A549 (cell line): Measurements from ENCODE around the gene DOCK10. TPM values are rescaled to one million over a fixed set of nuclear protein-coding genes. Genes with fewer than 3 reads are reported as not detected.

Experiments used
- ATAC-seq, 2 experiments: fragments of 200-7000 bp in 1 of 2; fragments of >200 bp in 1 of 2; cut with Nextera tagmentation in 1 of 2; cut with Tn5 transposase in 1 of 2; 3 replicates each; pipeline versions ENCODE4 v1.8.0 to v1.9.1; 2018 to 2020; ENCODE audit warnings: mild to moderate bottlenecking in 1 of 2, moderate library complexity in 1 of 2
- CTCF ChIA-PET: fragments of 300-600 bp; sonication (Branson Sonifier 250); formaldehyde crosslinking; extraction: SDS; loops from one replicate; lab custom pipeline; 2021; ENCODE audit warnings: antibody characterized with exemption, inconsistent platforms; lab: Yijun Ruan, JAX
- POLR2A ChIA-PET: fragments of 350-600 bp; formaldehyde crosslinking; extraction: SDS; loops from one replicate; lab custom pipeline; 2021; ENCODE audit warnings: antibody characterized with exemption, inconsistent platforms; lab: Yijun Ruan, JAX
- DNase-seq, 2 experiments: peaks; one replicate each; pipeline versions ENCODE4 v3.0.0 to v3.0.0-alpha.2; 2011 to 2016; ENCODE audit warnings: low read depth in 1 of 2, low spot score in 1 of 2
- FAIRE-seq: peaks from 2 replicates; lab custom pipeline; 2011; peaks lifted over from hg19 to GRCh38; lab: Jason Lieb, UNC
- H3K27ac ChIP-seq, 2 experiments: fragments of >200 bp; sonication (Bioruptor Twin); formaldehyde crosslinking; 3 replicates each; pipeline ENCODE4 v1.5.1; 2016 to 2017
- H3K4me1 ChIP-seq: fragments of >200 bp; sonication (Bioruptor Twin); formaldehyde crosslinking; 3 replicates; pipeline ENCODE4 v1.6.1; 2016
- H3K4me2 ChIP-seq: fragments of >200 bp; sonication (Bioruptor Twin); formaldehyde crosslinking; 3 replicates; pipeline ENCODE4 v1.6.1; 2016
- H3K4me3 ChIP-seq: fragments of >200 bp; sonication (Bioruptor Twin); formaldehyde crosslinking; 3 replicates; pipeline ENCODE4 v1.5.1; 2016
- H3K9me3 ChIP-seq: fragments of >200 bp; sonication (Bioruptor Twin); formaldehyde crosslinking; 3 replicates; pipeline ENCODE4 v1.6.1; 2016
- CBX8 ChIP-seq: fragments of 200-600 bp; sonication (generic); IDR thresholded peaks from 2 replicates; pipeline ENCODE4 v1.6.1; 2016
- CEBPB ChIP-seq, 2 experiments: fragments of >200 bp in 1 of 2; sonication (Bioruptor Twin) in 1 of 2; formaldehyde crosslinking in 1 of 2; IDR thresholded peaks; 2 replicates each; pipeline ENCODE4 v1.6.1; 2012 to 2016
- CHD2 ChIP-seq: fragments of 150-350 bp; IDR thresholded peaks from 2 replicates; pipeline ENCODE4 v1.6.1; 2014; ENCODE audit warnings: low read length; ENCODE audit not compliant: partially characterized antibody
- EHMT2 ChIP-seq: fragments of 200-600 bp; sonication (generic); IDR thresholded peaks from 2 replicates; pipeline ENCODE4 v1.6.1; 2016; ENCODE audit warnings: antibody characterized with exemption, low read depth, mild to moderate bottlenecking, moderate library complexity
- EP300 ChIP-seq, 2 experiments: fragments of >200 bp; sonication (Bioruptor Twin); formaldehyde crosslinking; IDR thresholded peaks; 2 replicates in 1 of 2; 3 replicates in 1 of 2; pipeline ENCODE4 v1.6.1; 2016 to 2017
- FOSL2 ChIP-seq, 2 experiments: fragments of 450-650 bp in 1 of 2; fragments of >200 bp in 1 of 2; sonication (Bioruptor Twin) in 1 of 2; formaldehyde crosslinking; IDR thresholded peaks; 2 replicates each; pipeline versions ENCODE4 v1.5.0 to v1.6.1; 2016 to 2020; ENCODE audit warnings: mild to moderate bottlenecking in 1 of 2, moderate library complexity in 1 of 2
- FOXS1 ChIP-seq: fragments of 250-450 bp; sonication (Bioruptor Pico); IDR thresholded peaks from 2 replicates; pipeline ENCODE4 v1.5.0; 2020; ENCODE audit warnings: mild to moderate bottlenecking, moderate library complexity
- HEYL ChIP-seq: fragments of 250-450 bp; sonication (Bioruptor Pico); IDR thresholded peaks from 2 replicates; pipeline ENCODE4 v1.8.0; 2021; ENCODE audit warnings: mild to moderate bottlenecking, moderate library complexity
- HOXA7 ChIP-seq: fragments of 250-450 bp; sonication (Bioruptor Pico); IDR thresholded peaks from 2 replicates; pipeline ENCODE4 v1.5.0; 2020; ENCODE audit warnings: mild to moderate bottlenecking, moderate library complexity
- HOXB5 ChIP-seq: fragments of 250-450 bp; sonication (Bioruptor Pico); IDR thresholded peaks from 2 replicates; pipeline ENCODE4 v1.5.0; 2020; ENCODE audit warnings: mild to moderate bottlenecking, moderate library complexity
- KDM1A ChIP-seq: fragments of 200-600 bp; sonication (generic); IDR thresholded peaks from 2 replicates; pipeline ENCODE4 v1.6.1; 2016; ENCODE audit warnings: low read depth, mild to moderate bottlenecking
- KDM5A ChIP-seq: fragments of 200-600 bp; sonication (generic); IDR thresholded peaks from 2 replicates; pipeline ENCODE4 v1.6.1; 2016; ENCODE audit warnings: antibody characterized with exemption, mild to moderate bottlenecking
- MAZ ChIP-seq: fragments of 150-350 bp; IDR thresholded peaks from 2 replicates; pipeline ENCODE4 v1.6.1; 2014; ENCODE audit warnings: antibody characterized with exemption, low read depth, low read length, borderline replicate concordance
- NFE2L2 ChIP-seq: fragments of 150-350 bp; conservative IDR thresholded peaks from 2 replicates; pipeline ENCODE4 v1.6.1; 2014; ENCODE audit warnings: low read length
- NPAS2 ChIP-seq: fragments of 250-450 bp; sonication (Bioruptor Pico); IDR thresholded peaks from 2 replicates; pipeline ENCODE4 v1.8.0; 2022; ENCODE audit warnings: mild to moderate bottlenecking, moderate library complexity, borderline replicate concordance
- NR3C1 ChIP-seq: fragments of >200 bp; sonication (Bioruptor Twin); formaldehyde crosslinking; IDR thresholded peaks from 3 replicates; pipeline ENCODE4 v1.6.1; 2017
- POLR2A ChIP-seq: IDR thresholded peaks from 2 replicates; pipeline ENCODE4 v1.6.1; 2012; ENCODE audit warnings: mild to moderate bottlenecking, low read length
- POLR2AphosphoS2 ChIP-seq: conservative IDR thresholded peaks from 2 replicates; pipeline ENCODE4 v1.6.1; 2012; ENCODE audit warnings: low read length, improper control_type of control experiment, inconsistent platforms
- RNF2 ChIP-seq: fragments of 200-600 bp; sonication (generic); IDR thresholded peaks from 2 replicates; pipeline ENCODE4 v1.6.1; 2016; ENCODE audit warnings: low read depth, mild to moderate bottlenecking, antibody characterized with exemption, moderate library complexity, borderline replicate concordance
- SMC3 ChIP-seq: fragments of >200 bp; sonication (Bioruptor Twin); formaldehyde crosslinking; IDR thresholded peaks from 3 replicates; pipeline ENCODE4 v1.6.1; 2018; ENCODE audit warnings: inconsistent platforms
- TFCP2L1 ChIP-seq: fragments of 250-450 bp; sonication (Bioruptor Pico); IDR thresholded peaks from 2 replicates; pipeline ENCODE4 v1.5.0; 2021; ENCODE audit warnings: mild to moderate bottlenecking
- TP53 ChIP-seq: fragments of 250-450 bp; sonication (Bioruptor Pico); IDR thresholded peaks from 2 replicates; pipeline ENCODE4 v1.5.0; 2021; ENCODE audit warnings: mild to moderate bottlenecking, moderate library complexity
- ZC3H11A ChIP-seq: fragments of 450-650 bp; IDR thresholded peaks from 2 replicates; pipeline ENCODE4 v1.6.1; 2014; ENCODE audit warnings: antibody characterized with exemption, mild to moderate bottlenecking
- ZFP36 ChIP-seq: fragments of 450-650 bp; IDR thresholded peaks from 2 replicates; pipeline ENCODE4 v1.6.1; 2014; ENCODE audit warnings: borderline replicate concordance; ENCODE audit not compliant: partially characterized antibody
- ZNF302 ChIP-seq: fragments of 250-450 bp; sonication (Bioruptor Pico); IDR thresholded peaks from 2 replicates; pipeline ENCODE4 v1.9.0; 2021; ENCODE audit warnings: inconsistent platforms, mild to moderate bottlenecking, moderate library complexity
- WGBS: methylation state at CpG from one replicate; pipeline ENCODE4 v1.1.6; 2017; ENCODE audit errors: missing lambda C conversion rate; 5-methylcytosine and 5-hydroxymethylcytosine counted together
- polyA plus RNA-seq, 4 experiments: library from polyadenylated mRNA; depleted of rRNA in 3 of 4; stranded (reverse); fragments of >200 nt; fragmentation: RNase III in 1 of 4; extraction: RNeasy Plus Mini Kit Qiagen cat#74134 plus additional on column Dnase treatment in 1 of 4; gene quantifications; 2 replicates in 3 of 4; 3 replicates in 1 of 4; pipeline ENCODE4 v1.2.3, GENCODE V29; 2011 to 2017
- TF ChIP-seq, protein P1 (sequence below): fragments of 250-450 bp; sonication (Bioruptor Pico); IDR thresholded peaks from 2 replicates; pipeline ENCODE4 v1.5.0; 2021; ENCODE audit warnings: mild to moderate bottlenecking, moderate library complexity, borderline replicate concordance
- TF ChIP-seq, protein P2 (sequence below): fragments of 150-350 bp; IDR thresholded peaks from 2 replicates; pipeline ENCODE4 v1.6.1; 2014; ENCODE audit warnings: low read depth, mild to moderate bottlenecking, low read length
- TF ChIP-seq, protein P3 (sequence below): fragments of >200 bp; sonication (Bioruptor Twin); formaldehyde crosslinking; IDR thresholded peaks from 3 replicates; pipeline ENCODE4 v1.6.1; 2016
- TF ChIP-seq, protein P4 (sequence below): IDR thresholded peaks from 2 replicates; pipeline ENCODE4 v1.6.1; 2012; ENCODE audit warnings: low read depth, borderline replicate concordance
- TF ChIP-seq, protein P5 (sequence below): IDR thresholded peaks from 2 replicates; pipeline ENCODE4 v1.6.1; 2012
- TF ChIP-seq, protein P6 (sequence below): IDR thresholded peaks from 2 replicates; pipeline ENCODE4 v1.6.1; 2012
- TF ChIP-seq, protein P7 (sequence below): fragments of >200 bp; sonication (Bioruptor Twin); formaldehyde crosslinking; IDR thresholded peaks from 3 replicates; pipeline ENCODE4 v1.5.1; 2016

The DOCK10 gene
- polyA plus RNA-seq, 2 of the 4 experiments (the other 2 are of a cell fraction): 43.0 to 45.3 TPM

DNA sequence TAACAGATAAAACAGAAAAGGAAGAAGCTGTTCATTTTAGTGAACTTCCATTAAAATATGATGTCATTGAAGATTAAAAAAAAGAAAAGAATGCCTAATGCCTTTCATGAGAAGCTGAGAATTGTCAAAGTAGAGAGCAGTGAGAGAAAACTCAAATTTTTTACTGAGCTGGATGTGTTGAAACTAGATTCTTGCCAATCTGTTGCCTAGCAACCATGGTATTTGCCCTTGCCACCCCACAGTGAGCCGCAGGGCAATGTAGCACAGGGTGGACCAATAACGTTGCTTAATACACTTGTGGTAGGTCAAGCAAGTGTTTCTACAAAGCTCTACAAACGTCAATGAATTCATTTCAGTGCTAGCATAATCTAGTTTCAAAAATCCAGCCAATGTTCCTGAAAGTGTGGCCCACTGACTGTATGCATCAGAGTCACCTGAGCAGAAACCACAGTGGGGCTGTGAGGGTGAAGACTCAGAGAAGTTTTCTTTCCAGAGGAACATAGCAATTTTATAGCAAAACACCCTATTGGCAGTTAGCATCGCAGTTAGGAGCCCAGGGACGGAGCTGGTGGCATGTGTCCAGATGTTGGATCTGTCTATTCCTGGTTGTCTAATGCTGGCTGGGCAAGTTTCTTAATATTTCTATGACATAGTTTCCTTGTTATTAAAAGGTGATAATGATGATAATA lies 132.2 kb downstream of the DOCK10 start:
- H3K4me3 ChIP-seq: no peak overlapping the region
- DNase-seq (peak; percentile 41 to 80), FAIRE-seq (no peak), ATAC-seq (peak; percentile 88 to 98)
- TF ChIP-seq CBX8: no peak
- TF ChIP-seq POLR2A: no peak
- TF ChIP-seq ZNF302: no peak
- no peak for TF ChIP-seq KDM1A
- TF ChIP-seq, protein P1, sequence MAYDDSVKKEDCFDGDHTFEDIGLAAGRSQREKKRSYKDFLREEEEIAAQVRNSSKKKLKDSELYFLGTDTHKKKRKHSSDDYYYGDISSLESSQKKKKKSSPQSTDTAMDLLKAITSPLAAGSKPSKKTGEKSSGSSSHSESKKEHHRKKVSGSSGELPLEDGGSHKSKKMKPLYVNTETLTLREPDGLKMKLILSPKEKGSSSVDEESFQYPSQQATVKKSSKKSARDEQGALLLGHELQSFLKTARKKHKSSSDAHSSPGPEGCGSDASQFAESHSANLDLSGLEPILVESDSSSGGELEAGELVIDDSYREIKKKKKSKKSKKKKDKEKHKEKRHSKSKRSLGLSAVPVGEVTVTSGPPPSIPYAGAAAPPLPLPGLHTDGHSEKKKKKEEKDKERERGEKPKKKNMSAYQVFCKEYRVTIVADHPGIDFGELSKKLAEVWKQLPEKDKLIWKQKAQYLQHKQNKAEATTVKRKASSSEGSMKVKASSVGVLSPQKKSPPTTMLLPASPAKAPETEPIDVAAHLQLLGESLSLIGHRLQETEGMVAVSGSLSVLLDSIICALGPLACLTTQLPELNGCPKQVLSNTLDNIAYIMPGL: no peak
- no peak for TF ChIP-seq HEYL (CRISPR knock-in tag)
- TF ChIP-seq CEBPB (IDR thresholded peaks at IDR 0.05): peak; percentile 44 to 65; a peak in 3 of 4 replicates
- TF ChIP-seq EHMT2: no peak
- no peak for TF ChIP-seq KDM5A
- TF ChIP-seq TFCP2L1: no peak
- TF ChIP-seq ZFP36: no peak
- TF ChIP-seq ZC3H11A: no peak
- TF ChIP-seq NPAS2: no peak
- TF ChIP-seq CHD2: no peak
- no peak for TF ChIP-seq FOSL2 (IDR thresholded peaks at IDR 0.05)
- TF ChIP-seq FOSL2 (CRISPR knock-in tag; IDR thresholded peaks at IDR 0.05): no peak
- no peak for TF ChIP-seq HOXA7 (CRISPR knock-in tag)
- no peak for TF ChIP-seq NFE2L2
- no peak for TF ChIP-seq HOXB5 (CRISPR knock-in tag)
- TF ChIP-seq SMC3: peak; percentile 9; the same call in 1 of the 3 replicates
- no peak for TF ChIP-seq RNF2
- TF ChIP-seq POLR2AphosphoS2: no peak
- peak in 1 of 2 experiments; percentile 48; a peak in 2 of 5 replicates for TF ChIP-seq EP300 (IDR thresholded peaks at IDR 0.05)
- H3K9me3 ChIP-seq: no peaks in the 10 kb centered on the region
- peak overlapping the region; percentile 70 to 77 for H3K27ac ChIP-seq
- peak overlapping the region; percentile 75 for H3K4me2 ChIP-seq
- H3K4me1 ChIP-seq: peaks cover 28% of the 10 kb centered on the region
- 35% methylated on average over 5 of the region's 5 CpGs for WGBS
- ChIA-PET POLR2A (no interaction called here), CTCF (no interaction called here)

DNA sequence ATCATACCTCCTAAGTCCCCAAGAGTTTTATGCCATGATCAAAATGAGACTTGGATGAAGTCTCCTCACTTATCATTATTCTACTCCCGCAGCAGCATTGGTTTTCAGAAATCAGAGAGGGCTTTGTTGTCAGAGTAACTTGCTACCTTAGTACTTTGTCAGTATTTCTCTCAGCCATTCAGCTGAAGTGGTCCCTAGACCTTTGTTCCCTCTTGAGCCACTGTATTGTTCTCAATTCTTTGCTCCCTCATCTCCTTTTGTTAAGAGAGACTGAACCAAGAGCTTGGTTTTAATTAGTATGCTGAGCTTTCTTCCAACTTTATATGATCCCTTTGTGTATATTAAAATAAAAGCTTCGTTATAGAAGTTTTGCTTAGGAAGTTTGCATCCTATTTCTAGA lies 133.4 kb downstream of the DOCK10 start:
- ChIA-PET CTCF (interaction anchor here (1.1 kb wide), 1 partner anchor 108 kb away, joined by 3 read pairs; no protein-coding TSS in a partner anchor), POLR2A (no interaction called here)
- FAIRE-seq (no peak), ATAC-seq (no peak)
- Histone ChIP-seq H3K9me3 (no peaks in the 10 kb centered on the region), H3K4me2 (no peak overlapping the region), H3K4me1 (peaks cover 39% of the 10 kb centered on the region), H3K27ac (peak overlapping the region; percentile 45 to 77; a peak in 5 of 6 replicates), H3K4me3 (no peak overlapping the region)
- 89% methylated on average over 2 of the region's 2 CpGs for WGBS
- TF ChIP-seq HOXB5 (CRISPR knock-in tag) (no peak), ZFP36 (no peak), NR3C1 (no peak), SMC3 (no peak), TP53 (CRISPR knock-in tag) (no peak), CEBPB (IDR thresholded peaks at IDR 0.05) (no peak), MAZ (no peak), FOXS1 (CRISPR knock-in tag) (no peak), NFE2L2 (no peak)
- TF ChIP-seq, protein P2, sequence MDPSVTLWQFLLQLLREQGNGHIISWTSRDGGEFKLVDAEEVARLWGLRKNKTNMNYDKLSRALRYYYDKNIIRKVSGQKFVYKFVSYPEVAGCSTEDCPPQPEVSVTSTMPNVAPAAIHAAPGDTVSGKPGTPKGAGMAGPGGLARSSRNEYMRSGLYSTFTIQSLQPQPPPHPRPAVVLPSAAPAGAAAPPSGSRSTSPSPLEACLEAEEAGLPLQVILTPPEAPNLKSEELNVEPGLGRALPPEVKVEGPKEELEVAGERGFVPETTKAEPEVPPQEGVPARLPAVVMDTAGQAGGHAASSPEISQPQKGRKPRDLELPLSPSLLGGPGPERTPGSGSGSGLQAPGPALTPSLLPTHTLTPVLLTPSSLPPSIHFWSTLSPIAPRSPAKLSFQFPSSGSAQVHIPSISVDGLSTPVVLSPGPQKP: no peak
- TF ChIP-seq, protein P3, sequence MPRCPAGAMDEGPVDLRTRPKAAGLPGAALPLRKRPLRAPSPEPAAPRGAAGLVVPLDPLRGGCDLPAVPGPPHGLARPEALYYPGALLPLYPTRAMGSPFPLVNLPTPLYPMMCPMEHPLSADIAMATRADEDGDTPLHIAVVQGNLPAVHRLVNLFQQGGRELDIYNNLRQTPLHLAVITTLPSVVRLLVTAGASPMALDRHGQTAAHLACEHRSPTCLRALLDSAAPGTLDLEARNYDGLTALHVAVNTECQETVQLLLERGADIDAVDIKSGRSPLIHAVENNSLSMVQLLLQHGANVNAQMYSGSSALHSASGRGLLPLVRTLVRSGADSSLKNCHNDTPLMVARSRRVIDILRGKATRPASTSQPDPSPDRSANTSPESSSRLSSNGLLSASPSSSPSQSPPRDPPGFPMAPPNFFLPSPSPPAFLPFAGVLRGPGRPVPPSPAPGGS: no peak
- TF ChIP-seq, protein P4, sequence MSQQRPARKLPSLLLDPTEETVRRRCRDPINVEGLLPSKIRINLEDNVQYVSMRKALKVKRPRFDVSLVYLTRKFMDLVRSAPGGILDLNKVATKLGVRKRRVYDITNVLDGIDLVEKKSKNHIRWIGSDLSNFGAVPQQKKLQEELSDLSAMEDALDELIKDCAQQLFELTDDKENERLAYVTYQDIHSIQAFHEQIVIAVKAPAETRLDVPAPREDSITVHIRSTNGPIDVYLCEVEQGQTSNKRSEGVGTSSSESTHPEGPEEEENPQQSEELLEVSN: no peak
- TF ChIP-seq, protein P5, sequence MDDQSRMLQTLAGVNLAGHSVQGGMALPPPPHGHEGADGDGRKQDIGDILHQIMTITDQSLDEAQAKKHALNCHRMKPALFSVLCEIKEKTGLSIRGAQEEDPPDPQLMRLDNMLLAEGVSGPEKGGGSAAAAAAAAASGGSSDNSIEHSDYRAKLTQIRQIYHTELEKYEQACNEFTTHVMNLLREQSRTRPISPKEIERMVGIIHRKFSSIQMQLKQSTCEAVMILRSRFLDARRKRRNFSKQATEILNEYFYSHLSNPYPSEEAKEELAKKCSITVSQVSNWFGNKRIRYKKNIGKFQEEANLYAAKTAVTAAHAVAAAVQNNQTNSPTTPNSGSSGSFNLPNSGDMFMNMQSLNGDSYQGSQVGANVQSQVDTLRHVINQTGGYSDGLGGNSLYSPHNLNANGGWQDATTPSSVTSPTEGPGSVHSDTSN: no peak
- TF ChIP-seq, protein P6, sequence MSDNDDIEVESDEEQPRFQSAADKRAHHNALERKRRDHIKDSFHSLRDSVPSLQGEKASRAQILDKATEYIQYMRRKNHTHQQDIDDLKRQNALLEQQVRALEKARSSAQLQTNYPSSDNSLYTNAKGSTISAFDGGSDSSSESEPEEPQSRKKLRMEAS: no peak
- TF ChIP-seq, protein P7, sequence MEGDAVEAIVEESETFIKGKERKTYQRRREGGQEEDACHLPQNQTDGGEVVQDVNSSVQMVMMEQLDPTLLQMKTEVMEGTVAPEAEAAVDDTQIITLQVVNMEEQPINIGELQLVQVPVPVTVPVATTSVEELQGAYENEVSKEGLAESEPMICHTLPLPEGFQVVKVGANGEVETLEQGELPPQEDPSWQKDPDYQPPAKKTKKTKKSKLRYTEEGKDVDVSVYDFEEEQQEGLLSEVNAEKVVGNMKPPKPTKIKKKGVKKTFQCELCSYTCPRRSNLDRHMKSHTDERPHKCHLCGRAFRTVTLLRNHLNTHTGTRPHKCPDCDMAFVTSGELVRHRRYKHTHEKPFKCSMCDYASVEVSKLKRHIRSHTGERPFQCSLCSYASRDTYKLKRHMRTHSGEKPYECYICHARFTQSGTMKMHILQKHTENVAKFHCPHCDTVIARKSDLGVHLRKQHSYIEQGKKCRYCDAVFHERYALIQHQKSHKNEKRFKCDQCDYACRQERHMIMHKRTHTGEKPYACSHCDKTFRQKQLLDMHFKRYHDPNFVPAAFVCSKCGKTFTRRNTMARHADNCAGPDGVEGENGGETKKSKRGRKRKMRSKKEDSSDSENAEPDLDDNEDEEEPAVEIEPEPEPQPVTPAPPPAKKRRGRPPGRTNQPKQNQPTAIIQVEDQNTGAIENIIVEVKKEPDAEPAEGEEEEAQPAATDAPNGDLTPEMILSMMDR: no peak
- TF ChIP-seq, all 56 proteins: peak for 0
- no peak for DNase-seq
